ENCODE measurements around the gene IPO5.
A peak's percentile ranks its signal among the peaks of the same experiment; 100 is the strongest.
"Not testable (repeated sequence)": the region's sequence is repeated elsewhere in the genome, so short reads cannot be mapped to it uniquely, and the experiment has no call there.

The IPO5 gene

DNA sequence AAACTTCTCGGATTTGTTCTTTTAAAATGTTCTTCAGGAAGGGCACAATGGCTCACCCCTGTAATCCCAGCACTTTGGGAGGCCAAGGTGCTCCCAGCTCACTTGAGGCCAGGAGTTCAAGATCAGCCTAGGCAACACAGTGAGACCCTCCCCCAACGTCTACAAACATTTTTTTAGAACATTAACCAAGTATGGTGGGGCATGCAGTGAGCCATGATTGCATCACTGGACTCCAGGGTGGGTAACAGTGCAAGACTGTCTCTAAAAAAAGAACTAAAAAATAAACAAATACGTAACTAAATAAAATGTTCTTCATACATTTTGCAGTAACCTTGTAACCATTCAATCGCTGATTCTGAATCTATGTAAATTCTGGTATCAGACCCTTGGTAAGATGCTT, 2.1 kb upstream of the IPO5 start:
- DNase-seq = no peak

DNA sequence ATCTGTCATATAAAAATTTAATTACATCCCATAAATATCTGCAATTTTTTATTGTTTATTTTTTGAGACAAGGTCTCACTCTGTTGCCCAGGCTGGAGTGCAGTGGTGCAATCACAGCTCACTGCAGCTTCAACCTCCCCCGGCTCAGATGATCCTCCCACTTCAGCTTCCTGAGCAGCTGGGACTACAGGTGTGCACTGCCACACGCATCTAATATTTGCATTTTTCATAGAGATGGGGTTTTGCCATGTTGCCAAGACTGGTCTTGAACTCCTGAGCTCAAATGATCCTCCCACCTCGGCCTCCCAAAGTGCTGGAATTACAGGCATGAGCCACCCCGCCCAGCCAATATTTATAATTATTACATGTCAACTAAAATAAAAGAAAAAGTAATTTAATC, 644 bp upstream of the IPO5 start:
- not testable (repeated sequence) for DNase-seq

DNA sequence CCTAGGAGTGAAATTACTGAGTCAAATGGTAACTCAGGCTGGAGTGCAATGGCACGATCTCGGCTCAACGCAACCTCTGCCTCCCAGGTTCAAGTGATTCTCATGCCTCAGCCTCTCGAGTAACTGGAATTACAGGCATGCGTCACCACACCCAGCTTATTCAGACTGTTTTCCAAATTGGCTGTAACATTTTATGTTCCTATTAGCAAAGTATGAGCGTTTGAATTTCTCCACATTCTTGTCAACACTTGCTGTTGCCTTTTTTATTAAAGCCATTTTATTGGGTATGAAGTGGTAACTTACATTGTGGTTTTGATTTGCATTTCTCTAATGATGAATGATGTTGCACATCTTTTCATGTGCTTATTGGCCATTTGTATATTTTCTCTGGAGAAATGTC, 7.9 kb downstream of the IPO5 start:
- DNase-seq = no peak

DNA sequence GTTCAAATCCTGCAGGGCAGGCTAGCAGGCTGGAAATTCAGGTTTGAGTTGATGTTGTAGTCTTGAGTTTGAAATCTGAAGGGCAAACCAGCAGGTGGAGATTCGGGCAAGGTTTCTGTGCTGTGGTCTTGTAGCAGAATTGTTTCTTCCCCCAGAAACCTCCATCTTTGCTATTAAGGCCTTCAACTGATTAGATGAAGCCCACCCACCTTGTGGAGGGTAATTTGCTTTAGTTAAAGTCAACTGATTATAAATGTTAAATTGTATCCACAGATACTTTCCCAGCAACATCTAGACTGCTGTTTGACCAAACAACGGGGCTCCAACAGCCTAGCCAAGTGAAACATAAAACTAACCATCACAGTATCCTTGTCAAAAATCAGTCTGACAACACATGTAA, 9.4 kb downstream of the IPO5 start:
- DNase-seq = no peak

DNA sequence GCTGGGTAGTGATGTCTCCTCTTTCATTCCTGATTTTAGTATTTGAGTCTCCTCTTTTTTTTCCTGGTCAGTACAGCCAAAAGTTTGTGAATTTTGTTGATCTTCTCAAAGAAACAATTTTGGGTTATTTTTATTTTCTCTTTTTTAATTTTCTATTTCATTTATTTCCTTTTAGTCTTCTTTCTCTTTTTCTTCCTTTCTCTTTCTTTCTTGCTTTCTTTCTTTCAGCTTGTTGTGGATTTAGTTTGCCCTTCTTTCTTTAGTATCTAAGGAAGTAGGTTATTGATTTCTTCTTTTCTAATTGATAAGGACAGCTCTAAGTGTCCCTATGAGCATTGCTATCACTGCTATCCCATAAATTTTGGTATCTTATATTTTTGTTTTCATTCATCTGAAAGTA, 13.8 kb downstream of the IPO5 start:
- DNase-seq = no peak

DNA sequence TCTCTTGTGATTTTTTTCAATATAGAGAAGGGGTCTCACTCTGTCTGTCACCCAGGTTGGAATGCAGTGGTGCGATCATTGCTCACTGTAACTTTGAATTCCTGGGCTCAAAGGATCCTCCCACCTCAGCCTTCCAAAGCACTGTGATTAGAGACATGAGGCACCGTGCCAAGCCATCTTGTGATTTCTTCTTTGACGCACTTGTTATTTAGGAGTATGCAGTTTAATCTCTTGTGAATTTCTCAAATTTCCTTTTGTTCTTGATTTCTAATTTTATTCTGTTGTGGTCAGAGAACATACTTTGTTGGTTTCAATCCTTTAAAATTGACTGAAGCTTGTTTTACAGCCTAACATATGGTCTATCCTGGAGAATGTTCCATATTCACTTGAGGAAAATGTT, 14.5 kb downstream of the IPO5 start:
- DNase-seq = no peak

DNA sequence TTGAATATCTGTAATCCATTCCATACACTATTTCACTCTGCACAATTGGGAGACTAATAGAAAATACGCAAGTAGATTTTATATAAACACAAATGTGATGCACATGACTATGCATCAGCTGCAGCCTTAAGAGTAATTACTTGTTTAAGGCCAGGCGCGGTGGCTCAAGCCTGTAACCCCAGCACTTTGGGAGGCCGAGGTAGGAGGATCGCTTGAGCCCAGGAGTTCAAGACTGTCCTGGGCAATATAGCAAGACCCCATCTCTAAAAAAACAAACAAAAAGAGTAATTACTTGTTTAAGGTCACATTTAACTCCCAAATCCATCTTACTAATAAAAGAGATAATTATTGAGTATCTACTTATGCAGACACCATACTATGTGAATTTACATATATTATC, 18.0 kb downstream of the IPO5 start:
- no peak for DNase-seq

DNA sequence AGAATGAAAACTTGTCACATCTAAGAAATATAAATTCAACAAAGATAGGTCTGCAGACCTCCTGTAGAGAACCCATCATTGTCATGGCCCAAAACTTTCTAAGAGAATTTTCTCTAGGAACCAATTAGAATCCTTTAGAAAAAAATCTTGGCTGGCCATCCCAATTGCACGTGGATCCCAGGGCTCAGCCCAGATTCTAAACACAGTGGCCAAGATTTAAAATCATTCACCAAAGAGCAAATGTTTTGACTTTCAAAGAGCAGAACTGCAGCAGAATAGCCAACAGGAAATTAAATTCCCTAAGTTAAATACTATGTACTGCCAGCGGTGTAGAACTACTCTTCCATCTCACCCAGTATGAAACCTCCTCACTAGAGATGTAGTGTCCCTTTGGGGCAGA, 21.3 kb downstream of the IPO5 start:
- DNase-seq = no peak

DNA sequence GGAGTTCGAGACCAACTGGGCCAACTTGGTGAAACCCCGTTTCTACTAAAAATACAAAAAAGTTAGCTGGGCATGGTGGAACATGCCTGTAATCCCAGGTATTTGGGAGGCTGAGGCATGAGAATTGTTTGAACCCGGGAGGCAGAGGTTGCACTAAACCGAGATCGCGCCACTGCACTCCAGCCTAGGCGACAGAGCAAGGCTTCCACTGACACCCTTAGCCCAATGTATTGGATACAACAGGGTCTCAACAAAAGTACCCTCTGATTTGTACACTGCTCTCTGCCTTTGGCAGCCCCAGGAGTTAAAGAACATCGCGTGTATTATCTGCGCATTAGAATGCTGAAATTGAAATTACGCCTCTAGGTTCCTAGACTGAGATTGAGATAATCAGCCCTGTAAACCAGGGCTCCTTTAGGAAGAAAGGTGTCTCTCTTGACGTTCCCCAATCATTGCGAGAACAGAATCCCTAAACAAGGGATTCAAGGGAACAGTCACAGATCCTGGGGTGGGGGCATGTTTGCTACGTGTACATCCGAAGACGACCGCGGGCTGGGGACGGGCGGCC, 21.9 kb downstream of the IPO5 start:
- no peak for DNase-seq

DNA sequence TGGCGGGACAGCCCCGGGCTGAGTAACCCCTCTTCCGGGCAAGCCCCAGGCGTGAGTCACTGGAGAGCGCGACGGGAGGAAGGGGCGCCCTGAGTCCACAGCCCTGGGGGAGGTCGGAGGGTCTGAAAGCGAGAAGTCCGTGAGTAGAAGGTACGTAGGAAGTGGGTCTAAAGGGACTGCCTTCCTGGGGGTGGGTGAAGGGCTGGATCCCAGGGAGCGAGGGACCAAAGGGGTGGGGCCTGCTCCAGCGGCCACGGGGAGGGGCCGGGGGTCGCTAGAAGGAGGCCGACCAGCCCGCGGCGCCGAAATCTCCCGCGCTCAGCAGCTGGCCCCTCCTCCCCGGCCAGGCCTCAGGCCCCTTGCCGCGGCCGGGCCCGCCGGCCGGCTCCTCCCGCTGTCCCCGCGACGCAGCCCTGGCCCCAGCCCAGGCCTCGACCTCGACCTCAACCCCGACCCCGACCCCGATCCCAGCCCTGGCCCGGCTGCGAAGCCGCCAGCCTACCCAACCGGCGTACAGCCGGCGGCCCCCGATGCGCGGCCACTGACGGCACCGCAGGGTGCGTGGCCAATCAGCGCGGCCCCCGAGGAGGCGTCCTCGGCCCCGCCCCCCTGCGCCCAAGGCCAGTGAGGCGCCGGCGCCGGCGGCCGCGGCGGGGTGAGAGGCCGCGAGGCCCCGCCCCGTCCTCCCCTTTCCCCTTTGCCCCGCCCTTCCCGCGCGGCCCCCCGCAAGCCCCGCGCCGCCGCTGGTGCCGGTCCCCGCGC, 22.6 kb downstream of the IPO5 start:
- peak; percentile 82 for DNase-seq

DNA sequence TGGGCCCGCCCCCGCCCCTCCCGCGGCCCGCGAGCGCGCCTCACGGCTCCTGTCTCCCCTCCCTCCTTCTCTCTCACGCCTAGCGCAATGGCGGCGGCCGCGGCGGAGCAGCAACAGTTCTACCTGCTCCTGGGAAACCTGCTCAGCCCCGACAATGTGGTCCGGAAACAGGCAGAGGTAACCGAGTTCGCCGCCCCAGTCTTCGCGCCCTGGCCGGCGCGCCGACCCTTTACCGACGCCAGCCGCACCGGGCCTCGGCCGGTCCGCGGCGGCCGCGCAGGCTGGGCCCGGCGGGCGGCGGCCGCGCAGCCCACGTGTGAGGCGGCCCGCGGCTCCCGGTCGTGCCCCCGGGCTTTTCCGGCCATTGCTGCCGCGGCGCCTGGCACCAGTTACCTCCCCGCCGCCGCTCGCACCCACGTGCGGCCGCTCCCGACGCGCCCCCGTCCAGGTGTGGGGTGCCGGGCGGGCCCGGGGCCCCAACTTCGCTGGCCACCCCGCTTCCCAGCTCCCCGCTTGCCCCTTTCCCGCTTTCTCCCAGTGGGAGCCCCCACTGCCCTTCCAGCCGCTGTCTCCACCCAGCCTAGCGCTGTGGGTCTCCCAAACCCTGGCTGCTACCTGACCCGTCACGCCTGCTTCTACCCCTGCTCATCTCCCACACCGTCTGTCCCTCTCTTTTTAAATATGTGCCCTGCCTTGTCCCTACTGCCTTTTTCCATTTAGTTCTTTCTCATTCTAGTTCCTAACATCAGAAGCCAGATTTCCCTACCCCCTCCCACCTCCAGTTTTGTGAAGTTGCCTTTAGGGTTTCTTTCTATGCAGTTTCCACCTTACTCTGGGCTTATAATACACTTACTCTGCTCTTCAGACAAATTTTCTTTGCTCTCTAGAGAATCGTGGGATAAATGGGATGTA, 23.4 kb downstream of the IPO5 start:
- DNase-seq = no peak

DNA sequence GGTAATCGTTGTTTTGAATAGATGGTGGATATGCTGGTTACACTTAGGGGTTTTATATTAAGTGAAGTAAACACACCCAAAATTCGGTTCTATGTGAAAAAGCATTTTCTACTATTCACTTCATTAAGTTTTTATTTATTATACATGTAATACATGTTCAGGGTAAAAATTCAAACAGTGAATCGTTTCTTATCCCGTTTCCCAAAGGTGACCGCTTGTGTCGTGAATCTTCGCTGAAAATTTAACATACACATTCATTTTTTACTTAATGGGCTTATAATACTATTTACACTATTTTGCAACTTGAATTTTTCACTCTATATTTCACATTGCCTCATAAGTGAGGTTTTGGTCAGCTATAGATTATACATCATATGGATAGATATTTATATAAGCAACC, 24.5 kb downstream of the IPO5 start:
- DNase-seq = no peak

DNA sequence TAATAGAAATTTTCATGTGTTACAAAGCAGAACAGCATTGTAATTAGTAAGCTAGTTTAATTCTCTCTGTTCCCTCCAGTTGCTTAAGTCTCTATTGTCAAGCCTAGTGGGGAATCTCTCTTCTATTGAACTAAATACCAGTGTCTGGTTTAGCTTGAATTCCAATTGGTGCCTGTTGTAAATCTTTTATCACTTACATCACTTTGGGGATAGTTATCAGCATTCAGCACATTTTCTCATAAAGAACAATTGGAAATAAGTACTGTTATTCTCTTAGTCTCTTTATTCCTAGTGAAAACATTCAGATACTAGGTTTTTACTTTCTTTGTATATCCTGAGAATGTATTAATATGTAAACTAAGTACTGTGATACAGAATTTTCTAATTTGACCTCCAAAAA, 25.2 kb downstream of the IPO5 start:
- no peak for DNase-seq

DNA sequence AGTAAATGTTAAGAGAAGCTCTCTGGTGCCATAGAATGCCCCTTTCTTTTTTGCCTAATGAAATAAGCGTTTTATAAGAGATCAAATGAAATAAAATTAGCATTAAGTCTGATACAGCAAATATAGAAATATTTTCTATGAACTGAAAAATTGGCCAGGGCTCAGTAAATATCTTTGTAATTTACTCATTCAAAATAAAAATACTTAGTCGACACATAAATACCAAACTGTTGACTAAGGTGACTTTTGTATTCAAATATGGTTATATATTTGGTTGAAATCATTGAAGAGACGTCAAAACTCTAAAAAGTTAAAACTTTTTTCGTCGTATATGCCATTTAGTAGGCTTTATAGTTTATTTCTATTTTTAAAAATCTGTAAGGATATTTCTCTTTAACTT, 25.6 kb downstream of the IPO5 start:
- DNase-seq = no peak

DNA sequence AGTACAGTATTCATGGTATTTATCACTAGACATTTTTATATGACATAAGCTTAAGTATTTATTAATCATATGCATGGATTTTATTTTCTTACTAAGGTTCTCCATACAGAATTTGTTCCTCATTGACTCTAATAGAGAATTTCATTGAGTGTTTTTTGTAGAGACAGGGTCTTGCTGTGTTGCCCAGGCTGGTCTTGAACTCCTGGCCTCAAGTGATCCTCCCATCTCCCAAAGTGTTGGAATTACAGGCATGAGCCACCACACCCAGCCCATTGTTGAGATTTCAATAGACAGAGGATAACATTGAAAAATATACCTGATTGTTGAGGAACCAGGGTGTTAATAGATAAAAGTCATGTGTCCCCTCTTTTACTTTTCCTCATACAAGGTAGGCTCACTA, 26.1 kb downstream of the IPO5 start:
- no peak for DNase-seq

DNA sequence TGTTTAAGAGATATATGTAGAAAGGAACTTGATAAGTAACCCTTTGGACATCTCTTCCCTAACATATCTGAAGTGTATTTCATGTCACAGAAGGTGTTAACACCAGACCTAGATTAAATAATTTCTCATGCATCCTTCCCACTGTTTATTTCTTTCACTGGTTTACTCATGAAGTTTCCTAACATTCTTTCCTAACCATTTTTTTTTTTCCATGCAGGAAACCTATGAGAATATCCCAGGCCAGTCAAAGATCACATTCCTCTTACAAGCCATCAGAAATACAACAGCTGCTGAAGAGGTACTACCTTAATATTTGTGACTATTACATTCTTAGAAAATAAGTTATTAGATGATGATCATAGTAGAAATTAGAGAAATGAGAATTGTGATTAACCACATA, 28.8 kb downstream of the IPO5 start:
- DNase-seq = no peak

DNA sequence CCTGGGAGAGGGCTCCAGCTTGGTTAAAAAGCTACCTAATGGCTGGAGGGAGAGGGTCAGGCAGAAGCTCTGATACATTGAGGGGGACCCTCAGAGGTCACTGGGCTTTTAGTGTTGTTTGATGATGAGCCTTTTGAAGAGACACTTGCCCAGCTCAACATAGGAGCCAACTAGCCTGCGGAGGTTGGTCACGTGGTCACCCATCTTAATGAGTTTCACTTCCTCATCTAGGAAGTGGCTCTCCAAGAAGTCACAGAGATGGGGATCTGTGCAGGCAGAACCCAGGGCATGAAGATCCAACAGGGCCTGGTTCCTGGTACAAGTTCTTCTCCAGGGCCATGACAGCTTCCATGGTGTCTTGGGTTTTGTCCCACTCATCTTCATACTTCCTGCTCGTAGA, 33.4 kb downstream of the IPO5 start:
- DNase-seq = no peak

DNA sequence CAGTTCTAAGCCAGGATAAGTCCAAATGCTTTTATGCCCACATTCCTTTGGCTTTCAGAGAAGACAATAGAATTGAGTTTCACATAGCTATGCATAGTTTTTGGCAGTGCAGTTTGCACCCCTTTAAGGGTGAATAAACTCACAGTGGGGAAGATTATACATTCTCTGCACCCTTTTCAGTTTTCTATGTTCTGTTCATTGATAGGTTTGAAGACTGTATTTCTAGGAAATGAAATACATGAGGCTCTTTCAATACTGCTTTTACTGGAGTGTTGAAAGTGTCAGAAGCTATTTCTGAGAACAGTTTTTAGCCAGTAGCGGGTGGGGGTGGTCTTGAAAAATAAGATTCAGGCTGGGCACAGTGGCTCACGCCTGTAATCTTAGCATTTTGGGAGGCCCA, 46.2 kb downstream of the IPO5 start:
- DNase-seq = no peak

DNA sequence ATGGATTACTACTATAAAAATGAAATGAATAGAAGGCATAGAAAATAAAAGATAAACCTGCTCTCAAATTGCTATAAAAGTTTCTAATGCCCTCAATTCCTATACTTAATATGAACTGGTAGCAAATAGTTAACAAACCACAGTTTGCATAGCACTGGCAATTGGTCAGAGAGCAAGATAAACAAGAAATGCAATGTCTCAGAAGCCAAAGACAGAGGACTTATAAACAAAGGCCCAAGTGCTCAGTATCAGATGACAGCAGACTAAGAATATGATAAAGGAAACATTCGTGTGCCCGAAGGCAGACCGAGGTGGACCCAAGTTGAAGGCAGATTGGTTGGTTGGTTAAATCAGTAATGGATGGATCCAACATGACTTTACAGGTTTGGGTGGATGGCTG, 50.6 kb downstream of the IPO5 start:
- DNase-seq = no peak

DNA sequence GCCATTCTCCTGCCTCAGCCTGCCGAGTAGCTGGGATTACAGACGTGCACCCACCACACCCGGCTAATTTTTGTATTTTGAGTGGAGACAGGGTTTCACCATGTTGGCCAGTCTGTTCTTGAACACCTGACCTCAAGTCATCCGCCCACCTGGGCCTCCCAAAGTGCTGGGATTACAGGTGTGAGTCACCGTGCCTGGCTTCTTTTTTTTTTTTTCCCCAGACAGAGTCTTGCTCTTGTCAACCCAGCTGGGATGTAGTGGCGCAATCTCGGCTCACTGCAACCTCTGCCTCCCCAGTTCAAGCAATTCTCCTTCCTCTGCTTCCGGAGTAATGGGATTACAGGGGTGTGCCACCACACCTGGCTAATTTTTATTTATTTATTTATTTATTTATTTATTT, 51.5 kb downstream of the IPO5 start:
- DNase-seq = not testable (repeated sequence)

DNA sequence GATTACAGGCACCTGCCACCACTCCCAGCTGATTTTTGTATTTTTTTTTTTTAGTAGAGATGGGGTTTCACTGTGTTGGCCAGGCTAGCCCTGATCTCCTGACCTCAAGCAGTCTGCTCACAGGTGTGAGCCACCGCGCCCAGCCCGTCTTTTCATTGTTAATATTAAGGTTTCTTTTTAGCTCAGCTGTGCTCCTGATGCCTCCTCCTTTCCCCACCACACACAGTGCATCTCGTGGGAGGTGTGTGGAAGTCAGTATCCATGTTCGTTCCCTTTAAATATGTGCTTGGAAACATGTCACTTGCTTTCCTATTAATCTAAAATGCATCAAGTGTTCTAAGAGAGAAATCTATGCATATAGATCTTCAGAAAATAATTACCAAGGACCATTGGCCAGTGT, 53.5 kb downstream of the IPO5 start:
- DNase-seq = no peak

DNA sequence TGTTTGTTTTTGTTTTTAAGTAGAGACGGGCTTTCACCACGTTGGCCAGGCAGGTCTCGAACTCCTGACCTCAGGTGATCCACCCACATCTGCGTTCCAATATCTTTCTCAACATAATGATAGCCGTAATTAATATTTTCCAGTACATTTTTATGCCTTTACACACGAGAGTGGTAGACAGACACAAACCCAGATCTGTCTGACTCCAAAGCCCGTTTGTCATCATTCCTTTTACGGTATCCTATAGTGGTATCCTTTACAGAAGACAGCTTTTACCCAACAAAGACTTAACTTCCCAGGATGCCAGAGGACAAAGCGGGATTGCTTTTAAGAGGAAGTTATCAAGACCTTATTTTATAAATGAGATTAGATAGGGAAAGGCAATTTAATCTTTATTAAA, 59.8 kb downstream of the IPO5 start:
- DNase-seq = no peak

DNA sequence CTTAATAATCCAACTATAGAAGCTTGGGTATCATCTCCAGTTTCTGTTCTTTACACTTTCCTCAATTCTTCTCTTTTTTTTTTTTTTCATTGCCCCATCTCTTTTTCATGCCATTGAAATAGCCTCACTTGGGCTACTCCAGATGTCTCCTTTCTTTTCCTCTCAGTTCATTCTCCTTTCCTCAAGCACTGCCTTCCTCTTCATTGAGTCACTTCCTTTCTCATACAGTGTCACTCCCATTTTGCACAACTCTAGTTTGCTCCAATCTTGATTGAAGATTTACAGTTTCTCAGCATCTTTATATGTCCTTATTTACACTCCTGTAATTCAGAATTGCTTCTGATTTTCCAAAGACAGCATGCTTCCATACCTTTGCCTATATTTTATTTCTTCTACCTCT, 61.3 kb downstream of the IPO5 start:
- no peak for DNase-seq

DNA sequence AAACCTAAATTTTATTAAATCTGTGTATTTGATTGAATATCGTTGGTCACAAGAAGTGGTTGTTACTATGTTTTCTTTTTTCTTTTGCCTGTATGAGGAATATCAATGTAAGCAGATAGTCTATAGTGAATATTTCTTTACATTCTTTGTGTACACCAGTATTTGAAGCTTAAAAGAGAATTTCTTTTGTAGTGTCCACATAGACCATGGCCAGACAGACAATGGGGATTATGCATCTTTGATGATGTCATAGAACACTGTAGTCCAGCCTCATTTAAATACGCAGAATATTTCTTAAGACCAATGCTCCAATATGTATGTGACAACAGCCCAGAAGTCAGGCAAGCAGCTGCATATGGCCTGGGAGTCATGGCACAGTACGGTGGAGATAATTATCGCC, 64.8 kb downstream of the IPO5 start:
- no peak for DNase-seq
